H9 (cell line): ENCODE data around the gene MANF. TPM values are rescaled to one million over a fixed set of nuclear protein-coding genes. Genes with fewer than 3 reads are reported as not detected.

Source experiments
- DNase-seq: peaks from one replicate; pipeline ENCODE4 v3.0.0-alpha.2; 2017
- H2AFZ ChIP-seq: one replicate; pipeline ENCODE4 v1.6.1; 2013; ENCODE audit warnings: mild to moderate bottlenecking, low read length, control low read depth, moderate library complexity
- H2AK5ac ChIP-seq: 2 replicates; pipeline ENCODE4 v1.6.1; 2013; ENCODE audit warnings: low read length, control low read depth, mixed read lengths; ENCODE audit not compliant: insufficient read length
- H2BK120ac ChIP-seq: one replicate; pipeline ENCODE4 v1.6.1; 2013; ENCODE audit warnings: low read depth, mild to moderate bottlenecking, low read length, control low read depth, inconsistent platforms; ENCODE audit not compliant: poor library complexity, severe bottlenecking
- H2BK12ac ChIP-seq: 2 replicates; pipeline ENCODE4 v1.6.1; 2013; ENCODE audit warnings: low read length, control low read depth, mixed read lengths, low read depth; ENCODE audit not compliant: insufficient read length
- H2BK15ac ChIP-seq: 2 replicates; pipeline ENCODE4 v1.6.1; 2013; ENCODE audit warnings: low read depth, low read length, control low read depth
- H2BK20ac ChIP-seq: one replicate; pipeline ENCODE4 v1.6.1; 2013; ENCODE audit warnings: low read depth, mild to moderate bottlenecking, low read length, control low read depth, inconsistent platforms; ENCODE audit not compliant: poor library complexity, severe bottlenecking
- H2BK5ac ChIP-seq: 2 replicates; pipeline ENCODE4 v1.6.1; 2013; ENCODE audit warnings: low read length, control low read depth, mixed read lengths; ENCODE audit not compliant: insufficient read length
- H3K14ac ChIP-seq: 2 replicates; pipeline ENCODE4 v1.6.1; 2013; ENCODE audit warnings: low read length, control low read depth; ENCODE audit not compliant: insufficient read depth
- H3K18ac ChIP-seq: 2 replicates; pipeline ENCODE4 v1.6.1; 2013; ENCODE audit warnings: low read depth, mild to moderate bottlenecking, mixed read lengths, low read length, control low read depth; ENCODE audit not compliant: insufficient read length
- H3K23ac ChIP-seq: 2 replicates; pipeline ENCODE4 v1.6.1; 2013; ENCODE audit warnings: low read length, control low read depth, mixed read lengths, low read depth; ENCODE audit not compliant: insufficient read length
- H3K23me2 ChIP-seq: 2 replicates; pipeline ENCODE4 v1.6.1; 2013; ENCODE audit warnings: low read depth, mild to moderate bottlenecking, mixed read lengths, low read length, control low read depth; ENCODE audit not compliant: insufficient read length, poor library complexity, severe bottlenecking
- H3K27ac ChIP-seq: 2 replicates; pipeline ENCODE4 v1.5.1; 2013; ENCODE audit warnings: low read length, control low read depth, mixed read lengths, low read depth; ENCODE audit not compliant: insufficient read length
- H3K27me3 ChIP-seq: 2 replicates; pipeline ENCODE4 v1.6.1; 2013; ENCODE audit warnings: low read length, control low read depth, inconsistent platforms; ENCODE audit not compliant: insufficient read depth
- H3K4ac ChIP-seq: 2 replicates; pipeline ENCODE4 v1.6.1; 2013; ENCODE audit warnings: low read depth, mild to moderate bottlenecking, control low read depth, inconsistent platforms, low read length, moderate library complexity
- H3K4me1 ChIP-seq: 2 replicates; pipeline ENCODE4 v1.6.1; 2013; ENCODE audit warnings: low read length, control low read depth, inconsistent platforms; ENCODE audit not compliant: insufficient read depth
- H3K4me2 ChIP-seq: 2 replicates; pipeline ENCODE4 v1.6.1; 2013; ENCODE audit warnings: low read length, control low read depth, mixed read lengths; ENCODE audit not compliant: insufficient read length, insufficient read depth
- H3K56ac ChIP-seq: 2 replicates; pipeline ENCODE4 v1.6.1; 2013; ENCODE audit warnings: low read depth, mild to moderate bottlenecking, mixed read lengths, low read length, control low read depth; ENCODE audit not compliant: insufficient read length
- H3K79me1 ChIP-seq: 2 replicates; pipeline ENCODE4 v1.6.1; 2013; ENCODE audit warnings: low read depth, mild to moderate bottlenecking, moderate library complexity, low read length, control low read depth, inconsistent platforms; ENCODE audit not compliant: insufficient read depth, poor library complexity, severe bottlenecking
- H3K79me2 ChIP-seq: 2 replicates; pipeline ENCODE4 v1.6.1; 2013; ENCODE audit warnings: low read length, control low read depth, inconsistent platforms; ENCODE audit not compliant: insufficient read depth
- H3K9ac ChIP-seq: 2 replicates; pipeline ENCODE4 v1.6.1; 2013; ENCODE audit warnings: low read length, control low read depth, mixed read lengths; ENCODE audit not compliant: insufficient read length; ENCODE audit errors: extremely low read depth
- H3K9me3 ChIP-seq: one replicate; pipeline ENCODE4 v1.6.1; 2013; ENCODE audit warnings: low read depth, low read length, inconsistent platforms; ENCODE audit not compliant: control insufficient read depth
- H3T11ph ChIP-seq: one replicate; pipeline ENCODE4 v1.6.1; 2013; ENCODE audit warnings: mild to moderate bottlenecking, low read length, control low read depth, inconsistent platforms
- H4K20me1 ChIP-seq: one replicate; pipeline ENCODE4 v1.6.1; 2013; ENCODE audit not compliant: control insufficient read depth, insufficient read length, insufficient read depth
- H4K5ac ChIP-seq: 2 replicates; pipeline ENCODE4 v1.6.1; 2013; ENCODE audit warnings: low read depth, mild to moderate bottlenecking, mixed read lengths, low read length, control low read depth; ENCODE audit not compliant: insufficient read length
- H4K8ac ChIP-seq: replicated peaks from 2 replicates; pipeline ENCODE4 v1.6.1; 2013; ENCODE audit warnings: low read length, control low read depth, mixed read lengths, low read depth; ENCODE audit not compliant: insufficient read length
- H4K91ac ChIP-seq: 2 replicates; pipeline ENCODE4 v1.6.1; 2013; ENCODE audit warnings: low read depth, mild to moderate bottlenecking, moderate library complexity, mixed read lengths, low read length, control low read depth; ENCODE audit not compliant: insufficient read length
- H3K27ac Mint-ChIP-seq, 3 experiments: 2 replicates in 2 of 3; 3 replicates in 1 of 3; pipeline ENCODE4 v1.8.0; 2020 to 2021; ENCODE audit warnings: mixed read lengths in 3 of 3, mild to moderate bottlenecking in 1 of 3, moderate library complexity in 1 of 3
- H3K27me3 Mint-ChIP-seq: 2 replicates; pipeline ENCODE4 v1.8.0; 2021; ENCODE audit warnings: low read depth, mild to moderate bottlenecking, moderate library complexity, mixed read lengths
- H3K36me3 Mint-ChIP-seq, 3 experiments: 2 replicates in 2 of 3; 3 replicates in 1 of 3; pipeline ENCODE4 v1.8.0; 2020 to 2021; ENCODE audit warnings: low read depth in 3 of 3, mixed read lengths in 3 of 3; ENCODE audit not compliant: insufficient read depth in 1 of 3
- H3K4me1 Mint-ChIP-seq, 2 experiments: 2 replicates each; pipeline ENCODE4 v1.8.0; 2020; ENCODE audit warnings: mixed read lengths in 2 of 2
- H3K4me3 Mint-ChIP-seq, 2 experiments: 2 replicates in 1 of 2; 3 replicates in 1 of 2; pipeline ENCODE4 v1.8.0; 2020 to 2021; ENCODE audit warnings: mild to moderate bottlenecking in 2 of 2, mixed read lengths in 2 of 2, moderate library complexity in 1 of 2
- H3K9me3 Mint-ChIP-seq, 2 experiments: 2 replicates in 1 of 2; 3 replicates in 1 of 2; pipeline ENCODE4 v1.8.0; 2020; ENCODE audit warnings: mild to moderate bottlenecking in 2 of 2, mixed read lengths in 2 of 2, moderate library complexity in 1 of 2
- total RNA-seq: library from RNA; stranded (reverse); gene quantifications from 2 replicates; pipeline ENCODE4 v1.2.1, GENCODE V29; 2021
- TF ChIP-seq, protein P1 (sequence below): fragments of 200-600 bp; sonication (generic); conservative IDR thresholded peaks from 3 replicates; pipeline ENCODE4 v1.8.0; 2021; ENCODE audit warnings: antibody characterized with exemption, mild to moderate bottlenecking

The MANF gene
- total RNA-seq, 1 experiment from 2014 or later = 148 TPM

DNA sequence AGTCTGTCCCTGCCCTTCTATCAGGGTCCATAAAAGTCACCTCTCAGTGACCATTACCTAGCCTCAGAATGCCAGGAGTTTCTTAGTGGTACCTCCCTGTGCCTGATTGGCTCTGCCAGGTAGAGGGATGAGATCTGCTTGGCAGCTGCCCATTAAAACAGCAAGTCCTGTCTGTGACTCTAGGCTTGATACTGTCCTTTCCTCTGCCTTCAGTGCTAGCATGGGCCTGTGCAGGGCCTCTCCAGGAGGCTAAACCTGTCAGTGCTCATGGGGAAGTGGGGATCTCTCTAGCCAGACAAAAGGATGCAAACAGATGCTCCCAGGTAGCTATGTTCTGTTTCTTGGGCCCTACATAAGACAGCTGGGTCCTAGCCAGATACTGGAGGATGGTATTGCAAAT lies 10.0 kb upstream of the MANF start:
- H3K27ac ChIP-seq = no peak overlapping the region
- no peaks in the 10 kb centered on the region for H3K4me1 ChIP-seq
- no peak overlapping the region for H4K8ac ChIP-seq
- no peaks in the 10 kb centered on the region for H3K9me3 ChIP-seq
- no peak overlapping the region for H3K14ac ChIP-seq
- no peak overlapping the region for H3K9ac ChIP-seq
- no peak overlapping the region for H2AK5ac ChIP-seq
- H2BK120ac ChIP-seq = no peak overlapping the region
- Mint-ChIP-seq H3K9me3 (no peaks in the 10 kb centered on the region), H3K27me3 (no peaks in the 10 kb centered on the region), H3K27ac (no peak overlapping the region), H3K4me3 (no peak overlapping the region), H3K4me1 (peaks cover 0 to 4% of the 10 kb centered on the region in 2 experiments; a peak in 2 of 4 replicates), H3K36me3 (peaks cover 0 to 6% (median 0%) of the 10 kb centered on the region in 3 experiments; a peak in 4 of 7 replicates)
- H2BK12ac ChIP-seq = no peak overlapping the region
- H3K4ac ChIP-seq = no peak overlapping the region
- no peak overlapping the region for H2BK20ac ChIP-seq
- no peaks in the 10 kb centered on the region for H3K79me2 ChIP-seq
- H4K91ac ChIP-seq = no peak overlapping the region
- no peaks in the 10 kb centered on the region for H3K27me3 ChIP-seq
- no peak overlapping the region for H2AFZ ChIP-seq
- no peak overlapping the region for H3K18ac ChIP-seq
- no peaks in the 10 kb centered on the region for H3K23me2 ChIP-seq
- H3K79me1 ChIP-seq = no peaks in the 10 kb centered on the region
- H3K23ac ChIP-seq = no peak overlapping the region
- no peak for DNase-seq
- no peak overlapping the region for H3T11ph ChIP-seq
- H2BK15ac ChIP-seq = no peak overlapping the region
- H2BK5ac ChIP-seq = no peak overlapping the region
- H3K56ac ChIP-seq = no peak overlapping the region
- TF ChIP-seq, protein P1, sequence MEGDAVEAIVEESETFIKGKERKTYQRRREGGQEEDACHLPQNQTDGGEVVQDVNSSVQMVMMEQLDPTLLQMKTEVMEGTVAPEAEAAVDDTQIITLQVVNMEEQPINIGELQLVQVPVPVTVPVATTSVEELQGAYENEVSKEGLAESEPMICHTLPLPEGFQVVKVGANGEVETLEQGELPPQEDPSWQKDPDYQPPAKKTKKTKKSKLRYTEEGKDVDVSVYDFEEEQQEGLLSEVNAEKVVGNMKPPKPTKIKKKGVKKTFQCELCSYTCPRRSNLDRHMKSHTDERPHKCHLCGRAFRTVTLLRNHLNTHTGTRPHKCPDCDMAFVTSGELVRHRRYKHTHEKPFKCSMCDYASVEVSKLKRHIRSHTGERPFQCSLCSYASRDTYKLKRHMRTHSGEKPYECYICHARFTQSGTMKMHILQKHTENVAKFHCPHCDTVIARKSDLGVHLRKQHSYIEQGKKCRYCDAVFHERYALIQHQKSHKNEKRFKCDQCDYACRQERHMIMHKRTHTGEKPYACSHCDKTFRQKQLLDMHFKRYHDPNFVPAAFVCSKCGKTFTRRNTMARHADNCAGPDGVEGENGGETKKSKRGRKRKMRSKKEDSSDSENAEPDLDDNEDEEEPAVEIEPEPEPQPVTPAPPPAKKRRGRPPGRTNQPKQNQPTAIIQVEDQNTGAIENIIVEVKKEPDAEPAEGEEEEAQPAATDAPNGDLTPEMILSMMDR = no peak
- H3K4me2 ChIP-seq = no peak overlapping the region
- H4K20me1 ChIP-seq = no peaks in the 10 kb centered on the region
- H4K5ac ChIP-seq = no peak overlapping the region
